Transverse colon (tissue), 4 donors: ENCODE results near the gene SCAP. TPM values are rescaled to one million over a fixed set of nuclear protein-coding genes. Genes with fewer than 3 reads are reported as not detected.
"Not testable (repeated sequence)": the region's sequence is repeated elsewhere in the genome, so short reads cannot be mapped to it uniquely, and the experiment has no call there.

Source experiments
- DNase-seq: peaks from one replicate; pipeline ENCODE4 v3.0.0-alpha.2; 2019
- H3K27ac ChIP-seq, 4 donors: fragments of 200-600 bp; sonication (generic); 2 replicates each; pipeline ENCODE4 v1.5.1; 2016 to 2018; ENCODE audit warnings: inconsistent platforms in 4 of 4
- H3K27me3 ChIP-seq: fragments of 200-600 bp; sonication (generic); 2 replicates; pipeline ENCODE4 v1.5.1; 2017; ENCODE audit warnings: inconsistent platforms
- H3K36me3 ChIP-seq, 4 donors: fragments of 200-600 bp; sonication (generic); 2 replicates each; pipeline ENCODE4 v1.5.1; 2017 to 2019; ENCODE audit warnings: inconsistent platforms in 4 of 4
- H3K4me1 ChIP-seq, 4 donors: fragments of 200-600 bp; sonication (generic); 2 replicates each; pipeline ENCODE4 v1.5.1; 2017 to 2020; ENCODE audit warnings: inconsistent platforms in 4 of 4
- H3K4me3 ChIP-seq, 4 donors: fragments of 200-600 bp; sonication (generic); 1 replicate in 1 of 4; 2 replicates in 3 of 4; pipeline versions ENCODE4 v1.5.1 to v1.6.1; 2017 to 2019; ENCODE audit warnings: inconsistent platforms in 4 of 4
- H3K9me3 ChIP-seq, 2 donors: fragments of 200-600 bp; sonication (generic); 2 replicates each; pipeline ENCODE4 v1.5.1; 2017 to 2019; ENCODE audit warnings: inconsistent platforms in 2 of 2
- CTCF ChIP-seq, 5 experiments: fragments of 200-600 bp in 3 of 5; fragments of 450-650 bp in 2 of 5; sonication (generic) in 3 of 5; IDR thresholded peaks; 1 replicate in 2 of 5; 2 replicates in 3 of 5; pipeline ENCODE4 v1.5.1; 2016 to 2017; ENCODE audit warnings: antibody characterized with exemption in 5 of 5, inconsistent platforms in 3 of 5, mild to moderate bottlenecking in 2 of 5, moderate library complexity in 1 of 5
- EP300 ChIP-seq: sonication (generic); formaldehyde crosslinking; IDR thresholded peaks from one replicate; pipeline ENCODE4 v1.6.1; 2017; ENCODE audit warnings: antibody characterized with exemption, low read depth
- POLR2A ChIP-seq: fragments of 450-650 bp; IDR thresholded peaks from one replicate; pipeline ENCODE4 v1.6.1; 2016; ENCODE audit warnings: antibody characterized with exemption, mild to moderate bottlenecking, moderate library complexity
- POLR2AphosphoS5 ChIP-seq, 3 donors: sonication (generic); formaldehyde crosslinking; IDR thresholded peaks; one replicate each; pipeline ENCODE4 v1.6.1; 2016; ENCODE audit warnings: antibody characterized with exemption in 3 of 3
- WGBS, 2 donors: methylation state at CpG; one replicate each; pipeline ENCODE4 v1.1.5; 2018; ENCODE audit warnings: low coverage in 1 of 2; 5-methylcytosine and 5-hydroxymethylcytosine counted together
- in situ Hi-C, 4 donors: fragments of 200-750 bp; cut with MboI; loops; one replicate each; pipeline versions ENCODE4 v1.15.0 to v1.15.1; 2017; ENCODE audit warnings: low sequenced_read_pairs in 3 of 4, low pct_ligation_motif_present in 1 of 4, low pct_unique_long_range_greater_than_20kb in 1 of 4
- intact Hi-C: fragments of 100-400 bp; cut with DNase I; formaldehyde crosslinking; loops from one replicate; pipeline ENCODE4 v1.15.1; 2023; ENCODE audit warnings: low total_unique reads
- total RNA-seq, 4 donors: library from RNA; depleted of rRNA; stranded (reverse); fragments of >200 nt; gene quantifications; one replicate each; pipeline ENCODE4 v1.1.0, GENCODE V29; 2016

Gene SCAP
- total RNA-seq, 4 donors from 2014 or later, result 160 to 288 (median 198) TPM

- TF ChIP-seq CTCF (IDR thresholded peaks at IDR 0.05) (no peak), POLR2AphosphoS5 (IDR thresholded peaks at IDR 0.05) (no peak), POLR2A (no peak), EP300 (no peak)
- 60 to 76% methylated on average over 1 to 3 of the region's 3 CpGs for WGBS, 2 donors
- Histone ChIP-seq H3K4me3 (no peak overlapping the region), H3K9me3 (no peaks in the 10 kb centered on the region), H3K4me1 (no peaks in the 10 kb centered on the region), H3K27ac (no peak overlapping the region), H3K36me3 (peaks cover 0 to 5% (median 4%) of the 10 kb centered on the region in 4 donors), H3K27me3 (no peaks in the 10 kb centered on the region)
- intact Hi-C loops (no loop called here), in situ Hi-C loops (no loop called here)
- no peak for DNase-seq
Measured at GRCh38 chr3:47491186-47491585, 15.4 kb upstream of the SCAP start.

- H3K27ac ChIP-seq, result no peak overlapping the region
- H3K9me3 ChIP-seq, result no peaks in the 10 kb centered on the region
- H3K4me1 ChIP-seq, result no peaks in the 10 kb centered on the region
- WGBS, 2 donors, result 96 to 98% methylated on average over 2 of the region's 2 CpGs
- no peak for DNase-seq
- H3K27me3 ChIP-seq, result no peaks in the 10 kb centered on the region
- TF ChIP-seq POLR2A, result no peak
- no peak for TF ChIP-seq EP300
- TF ChIP-seq CTCF (IDR thresholded peaks at IDR 0.05), result no peak
- TF ChIP-seq POLR2AphosphoS5 (IDR thresholded peaks at IDR 0.05), result no peak
- H3K4me3 ChIP-seq, result no peak overlapping the region
- intact Hi-C loops (no loop called here), in situ Hi-C loops (no loop called here)
- H3K36me3 ChIP-seq, result no peaks in the 10 kb centered on the region
Measured at GRCh38 chr3:47487265-47487664, 11.5 kb upstream of the SCAP start.

GRCh38 chr3:47485812-47486211 lies 10.1 kb upstream of the SCAP start:
- H3K9me3 ChIP-seq, result no peaks in the 10 kb centered on the region
- in situ Hi-C loops, result no loop called here
- DNase-seq, result no peak

GRCh38 chr3:47482366-47482765 lies 6.6 kb upstream of the SCAP start:
- Histone ChIP-seq H3K4me1 (no peaks in the 10 kb centered on the region), H3K36me3 (no peaks in the 10 kb centered on the region), H3K27me3 (no peaks in the 10 kb centered on the region), H3K27ac (no peak overlapping the region), H3K4me3 (no peak overlapping the region), H3K9me3 (no peaks in the 10 kb centered on the region)
- in situ Hi-C loops, result loop anchor here in 1 of 4 donors (5.0 kb wide), 1 partner anchor 70 kb away; no protein-coding TSS in a partner anchor
- TF ChIP-seq EP300 (no peak), POLR2AphosphoS5 (IDR thresholded peaks at IDR 0.05) (no peak), POLR2A (no peak), CTCF (IDR thresholded peaks at IDR 0.05) (no peak)
- intact Hi-C loops, result no loop called here
- WGBS, 2 donors, result 64 to 71% methylated on average over 2 of the region's 2 CpGs
- no peak for DNase-seq

More at GRCh38 chr3:47485812-47486211, 10.1 kb upstream of the SCAP start:
- no peak overlapping the region for H3K4me3 ChIP-seq
- no peaks in the 10 kb centered on the region for H3K4me1 ChIP-seq
- no peaks in the 10 kb centered on the region for H3K36me3 ChIP-seq
- intact Hi-C loops, result no loop called here
- TF ChIP-seq POLR2A, result no peak
- TF ChIP-seq EP300, result no peak
- no peak for TF ChIP-seq POLR2AphosphoS5 (IDR thresholded peaks at IDR 0.05)
- TF ChIP-seq CTCF (IDR thresholded peaks at IDR 0.05), result no peak
- H3K27me3 ChIP-seq, result no peaks in the 10 kb centered on the region
- WGBS, 2 donors, result 56 to 67% methylated on average over 3 of the region's 3 CpGs
- H3K27ac ChIP-seq, result no peak overlapping the region

- H3K36me3 ChIP-seq, H3K27me3 ChIP-seq, intact Hi-C loops, H3K9me3 ChIP-seq, H3K4me3 ChIP-seq, H3K4me1 ChIP-seq, H3K27ac ChIP-seq, DNase-seq: not testable (repeated sequence)
- in situ Hi-C loops, result loop anchor here in 1 of 4 donors (5.0 kb wide), 1 partner anchor 69 kb away; no protein-coding TSS in a partner anchor
- WGBS, 2 donors, result 81% methylated on average over 3 to 4 of the region's 4 CpGs
Measured at GRCh38 chr3:47481763-47482162, 6.0 kb upstream of the SCAP start.

GRCh38 chr3:47480267-47480666 lies 4.5 kb upstream of the SCAP start:
- H3K9me3 ChIP-seq, H3K27ac ChIP-seq, DNase-seq, H3K27me3 ChIP-seq, H3K36me3 ChIP-seq, H3K4me3 ChIP-seq, intact Hi-C loops: not testable (repeated sequence)
- H3K4me1 ChIP-seq, result peaks cover 4 to 13% (median 8%) of the 10 kb centered on the region in 4 donors
- WGBS, 2 donors, result 96 to 97% methylated on average over 6 of the region's 6 CpGs
- in situ Hi-C loops, result loop anchor here in 1 of 4 donors (5.0 kb wide), 1 partner anchor 68 kb away; no protein-coding TSS in a partner anchor
